ENCODE measurements around the gene PARP8.

GRCh38 chr5:50657044-50657443, 9.4 kb upstream of the PARP8 start:
- TF ChIP-seq HMGXB4 (CRISPR knock-in tag; IDR thresholded peaks at IDR 0.05) (no peak), CREM (CRISPR knock-in tag; IDR thresholded peaks at IDR 0.05) (no peak), RELA (CRISPR knock-in tag; IDR thresholded peaks at IDR 0.05; ENCODE audit: borderline replicate concordance) (no peak), ATF3 (CRISPR knock-in tag; conservative IDR thresholded peaks at IDR 0.05) (no peak), CTCF (IDR thresholded peaks at IDR 0.05) (no peak)

Measured in WTC11 (cell line).